Esophagus muscularis mucosa (tissue), 4 donors: Measurements from ENCODE around the gene ANKRD44.
"Not testable (repeated sequence)": the region's sequence is repeated elsewhere in the genome, so short reads cannot be mapped to it uniquely, and the experiment has no call there.

Experiments
- CTCF ChIP-seq, 3 experiments: fragments of 200-600 bp in 2 of 3; fragments of 450-650 bp in 1 of 3; sonication (generic) in 2 of 3; IDR thresholded peaks; one replicate each; pipeline ENCODE4 v1.5.1; 2017 to 2019; ENCODE audit warnings: antibody characterized with exemption in 3 of 3, mild to moderate bottlenecking in 2 of 3, moderate library complexity in 1 of 3
- EP300 ChIP-seq: sonication (generic); formaldehyde crosslinking; IDR thresholded peaks from one replicate; pipeline ENCODE4 v1.6.1; 2017; ENCODE audit warnings: antibody characterized with exemption
- POLR2A ChIP-seq: fragments of 450-650 bp; IDR thresholded peaks from one replicate; pipeline ENCODE4 v1.6.1; 2017; ENCODE audit warnings: antibody characterized with exemption, moderate library complexity, mild to moderate bottlenecking, low read depth
- POLR2AphosphoS5 ChIP-seq, 2 donors: sonication (generic); formaldehyde crosslinking; IDR thresholded peaks; one replicate each; pipeline ENCODE4 v1.6.1; 2017; ENCODE audit warnings: antibody characterized with exemption in 2 of 2

GRCh38 chr2:197343968-197344367, 33.4 kb upstream of the ANKRD44 start:
- not testable (repeated sequence) for TF ChIP-seq POLR2A; CTCF (IDR thresholded peaks at IDR 0.05); EP300; POLR2AphosphoS5 (IDR thresholded peaks at IDR 0.05)
